ENCODE measurements around the gene FBXL13.
"Not testable (repeated sequence)": the region's sequence is repeated elsewhere in the genome, so short reads cannot be mapped to it uniquely, and the experiment has no call there.

Gene FBXL13

GRCh38 chr7:103018295-103018694 is 56.3 kb downstream of the FBXL13 start:
- H3K4me3 ChIP-seq (ENCODE audit: low read length); DNase-seq (ENCODE audit: low read depth): not testable (repeated sequence)

GRCh38 chr7:103011650-103012049 is 62.9 kb downstream of the FBXL13 start:
- TF ChIP-seq CTCF (conservative IDR thresholded peaks at IDR 0.05; ENCODE audit: low read depth, low read length) = no peak
- no peak for DNase-seq (ENCODE audit: low read depth)

GRCh38 chr7:103010211-103010610 is 64.4 kb downstream of the FBXL13 start:
- H3K4me3 ChIP-seq (ENCODE audit: low read length) = no peak overlapping the region
- no peak for TF ChIP-seq CTCF (conservative IDR thresholded peaks at IDR 0.05; ENCODE audit: low read depth, low read length)
- no peak for DNase-seq (ENCODE audit: low read depth)

More at GRCh38 chr7:103011650-103012049, 62.9 kb downstream of the FBXL13 start:
- no peak overlapping the region for H3K4me3 ChIP-seq (ENCODE audit: low read length)

- DNase-seq (ENCODE audit: low read depth) = no peak
- no peak overlapping the region for H3K4me3 ChIP-seq (ENCODE audit: low read length)
Measured at GRCh38 chr7:103009466-103010185, 65.0 kb downstream of the FBXL13 start.

GRCh38 chr7:103003004-103003403 is 71.6 kb downstream of the FBXL13 start:
- no peak for TF ChIP-seq CTCF (conservative IDR thresholded peaks at IDR 0.05; ENCODE audit: low read depth, low read length)
- no peak overlapping the region for H3K4me3 ChIP-seq (ENCODE audit: low read length)
- no peak for DNase-seq (ENCODE audit: low read depth)

More at GRCh38 chr7:103009466-103010185, 65.0 kb downstream of the FBXL13 start:
- no peak for TF ChIP-seq CTCF (conservative IDR thresholded peaks at IDR 0.05; ENCODE audit: low read depth, low read length)

GRCh38 chr7:103001210-103001609 is 73.4 kb downstream of the FBXL13 start:
- no peak for DNase-seq (ENCODE audit: low read depth)
- no peak for TF ChIP-seq CTCF (conservative IDR thresholded peaks at IDR 0.05; ENCODE audit: low read depth, low read length)
- H3K4me3 ChIP-seq (ENCODE audit: low read length) = no peak overlapping the region

- DNase-seq (ENCODE audit: low read depth) = no peak
- H3K4me3 ChIP-seq (ENCODE audit: low read length) = no peak overlapping the region
- no peak for TF ChIP-seq CTCF (conservative IDR thresholded peaks at IDR 0.05; ENCODE audit: low read depth, low read length)
Measured at GRCh38 chr7:102996957-102997356, 77.6 kb downstream of the FBXL13 start.

GRCh38 chr7:102995609-102996008 is 79.0 kb downstream of the FBXL13 start:
- not testable (repeated sequence) for DNase-seq (ENCODE audit: low read depth); H3K4me3 ChIP-seq (ENCODE audit: low read length)

All from retinal pigment epithelial cell (primary cell).